ENCODE measurements around the gene NPAS2.

The NPAS2 gene
- total RNA-seq: 0 to 2.7 (median 0.72) reads per million in 4 experiments

GRCh38 chr2:100819370-100820272, at the start of gene NPAS2:
Gene NPAS2 (plus strand): TSS chr2:100820139. CDS start chr2:100904755, 84,616 bp downstream.
- no peak for DNase-seq

GRCh38 chr2:100771125-100771524, 48.8 kb upstream of the NPAS2 start:
- DNase-seq: no peak

GRCh38 chr2:100773538-100773937, 46.4 kb upstream of the NPAS2 start:
- no peak for DNase-seq

- DNase-seq: no peak
These were observed 43.5 kb upstream of the NPAS2 start for GRCh38 chr2:100776445-100776844.

- no peak for DNase-seq
These were observed 41.1 kb upstream of the NPAS2 start for GRCh38 chr2:100778637-100779450.

GRCh38 chr2:100779908-100780202, 40.1 kb upstream of the NPAS2 start:
- DNase-seq: no peak

- DNase-seq: no peak
These were observed 39.5 kb upstream of the NPAS2 start for GRCh38 chr2:100780203-100781008.

- no peak for DNase-seq
These were observed 39.0 kb upstream of the NPAS2 start for GRCh38 chr2:100781009-100781325.

GRCh38 chr2:100781523-100782379, 38.2 kb upstream of the NPAS2 start:
- DNase-seq: no peak

- no peak for DNase-seq
These were observed 37.5 kb upstream of the NPAS2 start for GRCh38 chr2:100782380-100782878.

GRCh38 chr2:100783987-100784386, 36.0 kb upstream of the NPAS2 start:
- DNase-seq: no peak

GRCh38 chr2:100784681-100785080, 35.3 kb upstream of the NPAS2 start:
- no peak for DNase-seq

GRCh38 chr2:100785626-100786296, 34.2 kb upstream of the NPAS2 start:
- no peak for DNase-seq

GRCh38 chr2:100786297-100786658, 33.7 kb upstream of the NPAS2 start:
- DNase-seq: no peak

GRCh38 chr2:100786985-100787384, 33.0 kb upstream of the NPAS2 start:
- no peak for DNase-seq

GRCh38 chr2:100789361-100789760, 30.6 kb upstream of the NPAS2 start:
- no peak for DNase-seq

- DNase-seq: no peak
These were observed 28.5 kb upstream of the NPAS2 start for GRCh38 chr2:100791294-100791935.

- DNase-seq: no peak
These were observed 28.0 kb upstream of the NPAS2 start for GRCh38 chr2:100791936-100792308.

- no peak for DNase-seq
These were observed 26.7 kb upstream of the NPAS2 start for GRCh38 chr2:100793220-100793619.

- DNase-seq: no peak
These were observed 26.0 kb upstream of the NPAS2 start for GRCh38 chr2:100793982-100794381.

GRCh38 chr2:100796499-100797100, 23.3 kb upstream of the NPAS2 start:
- DNase-seq: no peak

All from effector CD8-positive, alpha-beta T cell (primary cell).